ENCODE data around the gene GPR50. TPM values are rescaled to one million over a fixed set of nuclear protein-coding genes. Genes with fewer than 3 reads are reported as not detected.

Gene GPR50
- polyA plus RNA-seq, 3 donors, result not detected

DNA sequence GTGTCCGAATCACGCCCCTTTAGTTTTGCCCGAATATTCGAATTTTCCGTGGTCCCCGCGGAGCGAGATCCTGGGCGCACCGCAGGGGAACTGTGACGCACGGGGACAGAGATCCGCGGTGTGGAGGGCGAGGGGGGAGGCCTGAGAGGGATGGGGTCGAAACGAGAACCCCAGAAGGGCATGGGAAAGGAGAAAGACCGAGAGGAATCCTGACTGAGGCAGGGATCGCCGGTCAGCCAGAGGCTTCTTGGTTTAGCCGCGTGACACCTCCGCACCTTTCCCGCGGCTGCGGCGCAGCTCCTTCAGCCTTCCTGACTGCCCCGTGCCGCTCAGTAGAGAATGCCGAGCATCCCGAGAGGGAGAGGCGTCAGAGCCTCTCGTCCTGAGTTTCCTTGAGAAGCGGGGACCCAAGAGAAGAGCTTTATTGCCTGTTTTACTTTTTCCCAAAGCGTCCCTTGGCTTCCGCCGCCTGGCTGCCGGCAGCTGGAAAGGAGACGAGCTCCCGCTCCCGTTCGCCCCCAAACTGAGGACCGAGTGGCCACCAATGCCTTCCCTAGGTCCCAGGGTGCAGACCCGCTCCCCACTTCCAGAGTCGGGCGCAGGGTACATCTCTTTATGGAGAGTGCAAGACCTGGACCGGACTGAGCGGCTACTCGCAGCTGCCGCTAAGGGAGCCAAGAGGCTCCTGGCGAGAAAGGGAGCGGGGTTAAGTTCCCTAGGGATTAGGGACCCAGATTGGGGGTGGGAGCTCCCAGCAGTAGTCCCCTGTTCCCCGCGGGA, 911 bp upstream of the GPR50 start:
- Histone ChIP-seq H3K27ac (ENCODE audit: low read depth in 1 of 2, low read length in 2 of 2) (no peak overlapping the region), H3K9me3 (replicated peaks in 1 of 2; ENCODE audit: control insufficient read depth in 1 of 2, insufficient read depth in 1 of 2, low read length in 2 of 2) (peaks cover 6 to 20% of the 10 kb centered on the region in 2 donors), H3K27me3 (ENCODE audit: control insufficient read depth in 2 of 2, insufficient read depth in 2 of 2, low read length in 2 of 2) (peaks cover 2 to 60% of the 10 kb centered on the region in 2 donors), H3K79me2 (ENCODE audit: insufficient read depth, low read length) (no peaks in the 10 kb centered on the region), H3K9ac (ENCODE audit: insufficient read depth, low read length, poor library complexity, severe bottlenecking) (no peak overlapping the region), H3K36me3 (replicated peaks in 1 of 2; ENCODE audit: control insufficient read depth in 1 of 2, insufficient read depth in 2 of 2, low read length in 2 of 2) (no peaks in the 10 kb centered on the region), H2AFZ (ENCODE audit: insufficient read depth, low read depth, low read length, poor library complexity, severe bottlenecking) (no peak overlapping the region), H3K4me1 (ENCODE audit: control insufficient read depth in 1 of 2, insufficient read depth in 2 of 2, low read length in 2 of 2) (no peaks in the 10 kb centered on the region), H4K20me1 (ENCODE audit: insufficient read depth, low read length) (no peaks in the 10 kb centered on the region), H3K4me3 (replicated peaks in 1 of 3; ENCODE audit: low read depth in 2 of 3, low read length in 3 of 3) (no peak overlapping the region), H3K4me2 (replicated peaks; ENCODE audit: extremely low read depth, low read length, poor library complexity, severe bottlenecking) (no peak overlapping the region)
- Mint-ChIP-seq H3K27me3 (ENCODE audit: low read depth in 3 of 3) (peaks cover 66 to 82% (median 68%) of the 10 kb centered on the region in 3 donors), H3K4me3 (peak overlapping the region in 1 of 2 donors; percentile 59), H3K36me3 (no peaks in the 10 kb centered on the region), H3K27ac (peak overlapping the region in 1 of 7 donors; percentile 68), H3K4me1 (peaks cover 3% of the 10 kb centered on the region), H3K9me3 (peaks cover 0 to 43% (median 31%) of the 10 kb centered on the region in 7 donors)
- TF ChIP-seq, protein P1, sequence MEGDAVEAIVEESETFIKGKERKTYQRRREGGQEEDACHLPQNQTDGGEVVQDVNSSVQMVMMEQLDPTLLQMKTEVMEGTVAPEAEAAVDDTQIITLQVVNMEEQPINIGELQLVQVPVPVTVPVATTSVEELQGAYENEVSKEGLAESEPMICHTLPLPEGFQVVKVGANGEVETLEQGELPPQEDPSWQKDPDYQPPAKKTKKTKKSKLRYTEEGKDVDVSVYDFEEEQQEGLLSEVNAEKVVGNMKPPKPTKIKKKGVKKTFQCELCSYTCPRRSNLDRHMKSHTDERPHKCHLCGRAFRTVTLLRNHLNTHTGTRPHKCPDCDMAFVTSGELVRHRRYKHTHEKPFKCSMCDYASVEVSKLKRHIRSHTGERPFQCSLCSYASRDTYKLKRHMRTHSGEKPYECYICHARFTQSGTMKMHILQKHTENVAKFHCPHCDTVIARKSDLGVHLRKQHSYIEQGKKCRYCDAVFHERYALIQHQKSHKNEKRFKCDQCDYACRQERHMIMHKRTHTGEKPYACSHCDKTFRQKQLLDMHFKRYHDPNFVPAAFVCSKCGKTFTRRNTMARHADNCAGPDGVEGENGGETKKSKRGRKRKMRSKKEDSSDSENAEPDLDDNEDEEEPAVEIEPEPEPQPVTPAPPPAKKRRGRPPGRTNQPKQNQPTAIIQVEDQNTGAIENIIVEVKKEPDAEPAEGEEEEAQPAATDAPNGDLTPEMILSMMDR (IDR thresholded peaks at IDR 0.05), result no peak
- DNase-seq, result no peak
- intact Hi-C loops (cut with micrococcal nuclease), result no loop called here
- 7% methylated on average over 50 of the region's 54 CpGs for WGBS (ENCODE audit: insufficient coverage)

DNA sequence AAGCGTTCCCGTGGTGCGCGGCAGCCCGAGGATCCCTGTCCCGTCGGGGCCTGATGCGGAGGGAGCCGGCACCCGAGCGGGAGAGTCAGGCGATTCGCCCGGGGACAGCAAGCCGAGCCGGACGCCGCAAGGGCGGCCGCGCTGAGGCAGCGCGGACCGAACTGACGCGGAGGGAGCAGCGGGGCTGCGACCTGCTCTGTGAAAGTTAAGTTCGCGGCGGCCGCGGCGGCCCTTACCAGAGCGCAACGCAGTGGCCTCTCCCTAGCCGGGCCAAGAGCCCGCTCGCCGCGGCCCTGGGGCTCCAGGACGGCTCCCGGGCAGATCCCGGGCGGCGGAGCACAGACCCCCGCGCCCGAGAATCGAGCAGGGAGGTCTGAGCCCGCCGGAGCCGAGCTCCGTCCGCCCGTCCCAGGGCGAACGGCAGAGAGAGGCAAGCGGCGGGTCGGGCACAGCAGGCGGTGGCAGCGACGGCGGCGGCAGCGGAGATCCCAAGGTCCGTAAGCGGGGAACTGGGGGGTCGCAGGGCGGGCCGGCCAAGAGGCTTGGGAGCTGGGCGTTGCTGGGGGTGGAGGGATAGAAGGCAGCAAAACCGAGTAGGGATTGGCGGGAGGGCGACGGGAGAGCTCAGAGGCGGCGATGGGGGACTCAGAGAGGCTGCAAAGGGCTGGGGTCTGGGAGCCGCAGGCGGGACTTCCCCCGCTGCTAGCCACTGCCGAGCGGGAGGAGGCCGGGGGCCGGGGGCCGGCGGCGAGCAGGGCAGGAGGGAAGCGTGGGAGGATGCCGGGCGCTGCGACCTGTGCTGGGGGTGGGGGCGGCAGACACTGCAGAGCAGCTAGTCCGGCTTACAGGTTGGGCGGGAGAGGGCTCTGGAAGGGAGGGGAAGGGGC, 1.0 kb downstream of the GPR50 start:
- H3K27ac Mint-ChIP-seq, result no peak overlapping the region
- H3K4me1 ChIP-seq (ENCODE audit: control insufficient read depth in 1 of 2, insufficient read depth in 2 of 2, low read length in 2 of 2), result no peaks in the 10 kb centered on the region
- no peak overlapping the region for H2AFZ ChIP-seq (ENCODE audit: insufficient read depth, low read depth, low read length, poor library complexity, severe bottlenecking)
- DNase-seq, result no peak
- H3K36me3 Mint-ChIP-seq, result no peaks in the 10 kb centered on the region
- peaks cover 65 to 89% (median 77%) of the 10 kb centered on the region in 3 donors for H3K27me3 Mint-ChIP-seq (ENCODE audit: low read depth in 3 of 3)
- H3K27ac ChIP-seq (ENCODE audit: low read depth in 1 of 2, low read length in 2 of 2), result no peak overlapping the region
- H3K4me3 ChIP-seq (replicated peaks in 1 of 3; ENCODE audit: low read depth in 2 of 3, low read length in 3 of 3), result no peak overlapping the region
- H3K27me3 ChIP-seq (ENCODE audit: control insufficient read depth in 2 of 2, insufficient read depth in 2 of 2, low read length in 2 of 2), result peaks cover 2 to 60% of the 10 kb centered on the region in 2 donors
- H3K4me1 Mint-ChIP-seq, result peaks cover 3% of the 10 kb centered on the region
- peaks cover 6 to 20% of the 10 kb centered on the region in 2 donors for H3K9me3 ChIP-seq (replicated peaks in 1 of 2; ENCODE audit: control insufficient read depth in 1 of 2, insufficient read depth in 1 of 2, low read length in 2 of 2)
- H3K36me3 ChIP-seq (replicated peaks in 1 of 2; ENCODE audit: control insufficient read depth in 1 of 2, insufficient read depth in 2 of 2, low read length in 2 of 2), result no peaks in the 10 kb centered on the region
- H4K20me1 ChIP-seq (ENCODE audit: insufficient read depth, low read length), result no peaks in the 10 kb centered on the region
- H3K9me3 Mint-ChIP-seq, result peaks cover 0 to 41% (median 31%) of the 10 kb centered on the region in 7 donors
- H3K79me2 ChIP-seq (ENCODE audit: insufficient read depth, low read length), result no peaks in the 10 kb centered on the region
- H3K9ac ChIP-seq (ENCODE audit: insufficient read depth, low read length, poor library complexity, severe bottlenecking), result no peak overlapping the region
- H3K4me3 Mint-ChIP-seq, result peak overlapping the region in 1 of 2 donors; percentile 53
- 2% methylated on average over 70 of the region's 96 CpGs for WGBS (ENCODE audit: insufficient coverage)
- intact Hi-C loops (cut with micrococcal nuclease), result no loop called here
- no peak overlapping the region for H3K4me2 ChIP-seq (replicated peaks; ENCODE audit: extremely low read depth, low read length, poor library complexity, severe bottlenecking)
- TF ChIP-seq, protein P1 (IDR thresholded peaks at IDR 0.05), result no peak

All from CD14-positive monocyte (primary cell).